Measurements from ENCODE around the gene UBE2J2. TPM values are rescaled to one million over a fixed set of nuclear protein-coding genes. Genes with fewer than 3 reads are reported as not detected.
A peak's percentile ranks its signal among the peaks of the same experiment; 100 is the strongest.

The UBE2J2 gene
- total and polyA plus RNA-seq, 4 donors: 36.0 to 57.4 (median 47.1) TPM

GRCh38 chr1:1298861-1299685 is 25.4 kb upstream of the UBE2J2 start:
- no peak for ATAC-seq (ENCODE audit: insufficient read depth, low FRiP score)
- H3K27ac ChIP-seq (ENCODE audit: low read depth in 1 of 2, low read length in 1 of 2): no peak overlapping the region
- TF ChIP-seq CTCF (IDR thresholded peaks at IDR 0.05; ENCODE audit: control extremely low read depth, extremely low read depth): no peak
- H3K36me3 ChIP-seq (ENCODE audit: control insufficient read depth in 4 of 4, insufficient read depth in 4 of 4, low read length in 4 of 4): peaks cover 0 to 24% (median 4%) of the 10 kb centered on the region in 4 donors
- peak in 2 of 3 donors; percentile 43 to 44 for DNase-seq
- peaks cover 0 to 3% (median 0%) of the 10 kb centered on the region in 5 donors for H3K4me1 ChIP-seq (ENCODE audit: control insufficient read depth in 5 of 5, insufficient read depth in 5 of 5, low read length in 5 of 5)
- no peak overlapping the region for H3K9ac ChIP-seq (ENCODE audit: insufficient read depth in 1 of 2, low read length in 2 of 2)
- H3K4me3 ChIP-seq: no peak overlapping the region
- no peaks in the 10 kb centered on the region for H3K9me3 ChIP-seq (ENCODE audit: control insufficient read depth in 4 of 4, insufficient read depth in 3 of 4, low read length in 3 of 4)
- no peaks in the 10 kb centered on the region for H3K27me3 ChIP-seq (ENCODE audit: control insufficient read depth in 3 of 3, insufficient read depth in 3 of 3, low read length in 2 of 3)
- 69 to 71% methylated on average over 29 to 30 of the region's 30 CpGs for WGBS, 2 donors

- Histone ChIP-seq H3K9ac (ENCODE audit: insufficient read depth in 1 of 2, low read length in 2 of 2) (no peak overlapping the region), H3K4me1 (ENCODE audit: control insufficient read depth in 5 of 5, insufficient read depth in 5 of 5, low read length in 5 of 5) (peaks cover 0 to 3% (median 0%) of the 10 kb centered on the region in 5 donors), H3K36me3 (ENCODE audit: control insufficient read depth in 4 of 4, insufficient read depth in 4 of 4, low read length in 4 of 4) (peaks cover 0 to 27% (median 4%) of the 10 kb centered on the region in 4 donors), H3K27ac (ENCODE audit: low read depth in 1 of 2, low read length in 1 of 2) (no peak overlapping the region), H3K27me3 (ENCODE audit: control insufficient read depth in 3 of 3, insufficient read depth in 3 of 3, low read length in 2 of 3) (no peaks in the 10 kb centered on the region), H3K9me3 (ENCODE audit: control insufficient read depth in 4 of 4, insufficient read depth in 3 of 4, low read length in 3 of 4) (no peaks in the 10 kb centered on the region), H3K4me3 (no peak overlapping the region)
- ATAC-seq (ENCODE audit: insufficient read depth, low FRiP score) (no peak), DNase-seq (no peak)
- TF ChIP-seq CTCF (IDR thresholded peaks at IDR 0.05; ENCODE audit: control extremely low read depth, extremely low read depth): no peak
- 92 to 95% methylated on average over 31 of the region's 31 CpGs for WGBS, 2 donors
These were observed 24.3 kb upstream of the UBE2J2 start for GRCh38 chr1:1297802-1298424.

- DNase-seq (no peak), ATAC-seq (ENCODE audit: insufficient read depth, low FRiP score) (no peak)
- no peak overlapping the region for H3K27ac ChIP-seq (ENCODE audit: low read depth in 1 of 2, low read length in 1 of 2)
- H3K4me1 ChIP-seq (ENCODE audit: control insufficient read depth in 5 of 5, insufficient read depth in 5 of 5, low read length in 5 of 5): peaks cover 0 to 3% (median 0%) of the 10 kb centered on the region in 5 donors
- 94 to 96% methylated on average over 62 of the region's 62 CpGs for WGBS, 2 donors
- H3K36me3 ChIP-seq (ENCODE audit: control insufficient read depth in 4 of 4, insufficient read depth in 4 of 4, low read length in 4 of 4): peaks cover 0 to 27% (median 4%) of the 10 kb centered on the region in 4 donors
- no peak overlapping the region for H3K9ac ChIP-seq (ENCODE audit: insufficient read depth in 1 of 2, low read length in 2 of 2)
- H3K27me3 ChIP-seq (ENCODE audit: control insufficient read depth in 3 of 3, insufficient read depth in 3 of 3, low read length in 2 of 3): no peaks in the 10 kb centered on the region
- H3K4me3 ChIP-seq: no peak overlapping the region
- H3K9me3 ChIP-seq (ENCODE audit: control insufficient read depth in 4 of 4, insufficient read depth in 3 of 4, low read length in 3 of 4): no peaks in the 10 kb centered on the region
- no peak for TF ChIP-seq CTCF (IDR thresholded peaks at IDR 0.05; ENCODE audit: control extremely low read depth, extremely low read depth)
These were observed 22.7 kb upstream of the UBE2J2 start for GRCh38 chr1:1296070-1297061.
